Muscle of leg (tissue), 16 donors: ENCODE measurements around the gene GLP1R. TPM values are rescaled to one million over a fixed set of nuclear protein-coding genes. Genes with fewer than 3 reads are reported as not detected.

Experiments used
- DNase-seq: peaks from one replicate; pipeline ENCODE4 v3.0.0; 2013
- H3K27ac ChIP-seq: one replicate; pipeline ENCODE4 v1.5.1; 2013; ENCODE audit warnings: mild to moderate bottlenecking, low read length, control low read depth
- H3K27me3 ChIP-seq: one replicate; pipeline ENCODE4 v1.6.1; 2013; ENCODE audit warnings: low read length; ENCODE audit not compliant: control insufficient read depth, insufficient read depth
- H3K36me3 ChIP-seq: one replicate; pipeline ENCODE4 v1.6.1; 2013; ENCODE audit warnings: low read length; ENCODE audit not compliant: control insufficient read depth, insufficient read depth
- H3K4me1 ChIP-seq: one replicate; pipeline ENCODE4 v1.6.1; 2013; ENCODE audit warnings: low read length; ENCODE audit not compliant: control insufficient read depth, insufficient read depth
- H3K4me3 ChIP-seq: one replicate; pipeline ENCODE4 v1.5.1; 2013; ENCODE audit warnings: low read length, control low read depth
- H3K9me3 ChIP-seq: replicated peaks from 2 replicates; pipeline ENCODE4 v1.6.1; 2013; ENCODE audit warnings: low read depth, low read length; ENCODE audit not compliant: control insufficient read depth
- WGBS: methylation state at CpG from one replicate; pipeline ENCODE4 v1.1.5; 2013; ENCODE audit warnings: missing lambda C conversion rate; ENCODE audit not compliant: insufficient coverage; 5-methylcytosine and 5-hydroxymethylcytosine counted together
- long read RNA-seq, 11 donors: transcript quantifications; one replicate each; lab custom pipeline, GENCODE V29; 2026
- polyA plus RNA-seq, 8 donors: library from polyadenylated mRNA; unstranded; fragments of 120-200 nt; gene quantifications; one replicate each; pipeline versions ENCODE4 v1.2.1 to v1.2.3, GENCODE V29; 2013; ENCODE audit warnings: inconsistent platforms in 1 of 8, low replicate concordance in 1 of 8; ENCODE audit not compliant: insufficient read length in 8 of 8, insufficient read depth in 1 of 8
- total RNA-seq: library from RNA; stranded (reverse); fragments of 120-200 nt; gene quantifications from one replicate; pipeline ENCODE4 v1.2.4, GENCODE V29; 2013

The GLP1R gene
- under 0.01 TPM for total RNA-seq
- polyA plus RNA-seq: under 1 TPM in 3 of 8 donors, not detected in 5; 0.04 to 0.08 (median 0.07) TPM
- long read RNA-seq, donor 1: 0 reads
- long read RNA-seq, donor 2: 0 reads
- long read RNA-seq, donor 3: 0 reads
- long read RNA-seq, donor 4: 0 reads
- long read RNA-seq, donor 5: 0 reads
- long read RNA-seq, donor 6: 0 reads
- long read RNA-seq, donor 7: 0 reads
- long read RNA-seq, donor 8: 0 reads
- long read RNA-seq, donor 9: 0 reads
- long read RNA-seq, donor 10: 0 reads
- long read RNA-seq, donor 11: 0 reads

GRCh38 chr6:39048481-39049399 is at the start of gene GLP1R:
Gene GLP1R (plus strand): TSS chr6:39048781. CDS start chr6:39048841, 60 bp downstream.
- no peaks in the 10 kb centered on the region for H3K9me3 ChIP-seq
- no peak for DNase-seq
- 2% methylated on average over 54 of the region's 74 CpGs for WGBS

GRCh38 chr6:39003072-39003471 is 45.5 kb upstream of the GLP1R start:
- Histone ChIP-seq H3K27me3 (peaks cover 7% of the 10 kb centered on the region), H3K4me3 (no peak overlapping the region), H3K9me3 (no peaks in the 10 kb centered on the region), H3K36me3 (no peaks in the 10 kb centered on the region), H3K27ac (no peak overlapping the region), H3K4me1 (no peaks in the 10 kb centered on the region)
- DNase-seq: no peak
- no CpG with 5 or more reads among the region's 3 CpGs for WGBS

More at GRCh38 chr6:39048481-39049399, at the start of gene GLP1R:
- Histone ChIP-seq H3K36me3 (no peaks in the 10 kb centered on the region), H3K4me1 (peaks cover 4% of the 10 kb centered on the region), H3K4me3 (no peak within 1 kb of the TSS), H3K27me3 (peaks cover 63% of the 10 kb centered on the region), H3K27ac (no peak within 1 kb of the TSS)

- no peak for DNase-seq
- peaks cover 7% of the 10 kb centered on the region for H3K27me3 ChIP-seq
- no peaks in the 10 kb centered on the region for H3K9me3 ChIP-seq
- no peaks in the 10 kb centered on the region for H3K36me3 ChIP-seq
- H3K4me1 ChIP-seq: no peaks in the 10 kb centered on the region
- WGBS: no CpG with 5 or more reads among the region's 1 CpG
- H3K4me3 ChIP-seq: no peak overlapping the region
- H3K27ac ChIP-seq: no peak overlapping the region
These were observed 45.1 kb upstream of the GLP1R start for GRCh38 chr6:39003492-39003891.

- DNase-seq: no peak
- Histone ChIP-seq H3K36me3 (no peaks in the 10 kb centered on the region), H3K27ac (no peak overlapping the region), H3K27me3 (peaks cover 7% of the 10 kb centered on the region), H3K4me3 (no peak overlapping the region), H3K4me1 (no peaks in the 10 kb centered on the region), H3K9me3 (no peaks in the 10 kb centered on the region)
- no CpG with 5 or more reads among the region's 2 CpGs for WGBS
These were observed 43.8 kb upstream of the GLP1R start for GRCh38 chr6:39004801-39005200.

GRCh38 chr6:39005774-39006173 is 42.8 kb upstream of the GLP1R start:
- no peaks in the 10 kb centered on the region for H3K9me3 ChIP-seq
- 75% methylated on average over 1 of the region's 3 CpGs for WGBS
- H3K27me3 ChIP-seq: peaks cover 5% of the 10 kb centered on the region

GRCh38 chr6:39007575-39007974 is 41.0 kb upstream of the GLP1R start:
- 88% methylated on average over 2 of the region's 3 CpGs for WGBS
- no peak for DNase-seq
- Histone ChIP-seq H3K4me3 (no peak overlapping the region), H3K36me3 (no peaks in the 10 kb centered on the region), H3K27me3 (peaks cover 5% of the 10 kb centered on the region), H3K4me1 (no peaks in the 10 kb centered on the region), H3K27ac (no peak overlapping the region), H3K9me3 (no peaks in the 10 kb centered on the region)

More at GRCh38 chr6:39005774-39006173, 42.8 kb upstream of the GLP1R start:
- H3K4me1 ChIP-seq: no peaks in the 10 kb centered on the region
- H3K36me3 ChIP-seq: no peaks in the 10 kb centered on the region
- H3K4me3 ChIP-seq: no peak overlapping the region
- DNase-seq: no peak
- no peak overlapping the region for H3K27ac ChIP-seq

- H3K4me3 ChIP-seq: no peak overlapping the region
- no peaks in the 10 kb centered on the region for H3K36me3 ChIP-seq
- WGBS: no CpG with 5 or more reads among the region's 1 CpG
- H3K27ac ChIP-seq: no peak overlapping the region
- H3K27me3 ChIP-seq: peaks cover 5% of the 10 kb centered on the region
- no peaks in the 10 kb centered on the region for H3K4me1 ChIP-seq
- H3K9me3 ChIP-seq: no peaks in the 10 kb centered on the region
- DNase-seq: no peak
These were observed 39.8 kb upstream of the GLP1R start for GRCh38 chr6:39008737-39009136.

- WGBS: no CpG with 5 or more reads among the region's 1 CpG
- Histone ChIP-seq H3K4me1 (no peaks in the 10 kb centered on the region), H3K36me3 (no peaks in the 10 kb centered on the region), H3K4me3 (no peak overlapping the region), H3K9me3 (no peaks in the 10 kb centered on the region), H3K27me3 (peaks cover 5% of the 10 kb centered on the region), H3K27ac (no peak overlapping the region)
- DNase-seq: no peak
These were observed 39.1 kb upstream of the GLP1R start for GRCh38 chr6:39009476-39009875.

GRCh38 chr6:39016839-39017546 is 31.6 kb upstream of the GLP1R start:
- Histone ChIP-seq H3K4me3 (no peak overlapping the region), H3K27ac (no peak overlapping the region), H3K4me1 (no peaks in the 10 kb centered on the region), H3K36me3 (no peaks in the 10 kb centered on the region), H3K9me3 (no peaks in the 10 kb centered on the region), H3K27me3 (no peaks in the 10 kb centered on the region)
- WGBS: 82% methylated on average over 3 of the region's 7 CpGs
- DNase-seq: no peak

- H3K27ac ChIP-seq: no peak overlapping the region
- H3K27me3 ChIP-seq: no peaks in the 10 kb centered on the region
- WGBS: 40% methylated on average over 2 of the region's 4 CpGs
- H3K4me1 ChIP-seq: no peaks in the 10 kb centered on the region
- H3K9me3 ChIP-seq: no peaks in the 10 kb centered on the region
- H3K36me3 ChIP-seq: no peaks in the 10 kb centered on the region
- H3K4me3 ChIP-seq: no peak overlapping the region
- DNase-seq: no peak
These were observed 31.1 kb upstream of the GLP1R start for GRCh38 chr6:39017547-39017880.
